Ramos (cell line): ENCODE results near the gene FUT2.
"Not testable (repeated sequence)": the region's sequence is repeated elsewhere in the genome, so short reads cannot be mapped to it uniquely, and the experiment has no call there.

Experiments used
- in situ Hi-C: fragments of 300-500 bp; cut with MboI; formaldehyde crosslinking; loops from one replicate; pipeline ENCODE4 v1.14.3; 2022; ENCODE audit warnings: low sequenced_read_pairs; ENCODE audit not compliant: unreplicated experiment

Gene FUT2

DNA sequence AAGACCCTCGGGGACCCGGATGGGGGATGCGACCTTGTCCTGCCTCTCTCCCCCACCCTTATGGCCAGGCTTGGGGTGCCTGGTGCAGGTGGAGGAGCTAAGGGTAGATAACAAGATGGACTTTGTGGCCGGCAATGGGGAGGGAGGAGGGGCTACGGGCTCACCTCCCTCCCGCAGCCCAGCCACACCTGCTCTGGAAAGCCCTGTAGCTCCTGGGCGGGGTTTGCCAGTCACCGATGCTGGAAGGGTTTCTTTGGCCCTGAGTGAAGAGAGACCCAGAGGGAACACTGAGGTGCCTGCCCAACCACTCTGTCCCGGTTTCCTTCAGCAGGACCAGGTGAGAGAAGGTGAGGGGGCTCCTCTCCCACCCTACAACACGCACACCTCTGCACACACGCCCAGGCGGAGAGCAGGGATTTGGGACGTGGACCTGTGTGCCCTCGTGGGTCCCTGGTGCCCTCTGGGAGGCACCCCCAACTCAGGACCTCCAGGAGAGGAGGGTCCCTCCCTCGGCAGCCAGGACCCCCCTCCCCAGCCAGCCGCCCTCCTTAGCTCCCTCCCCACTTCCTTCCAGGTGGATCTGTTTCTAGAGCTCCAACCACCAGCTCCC, at the start of gene FUT2:
FUT2 (plus strand) TSS at position 229 of the 610 bp plus-strand sequence. CDS start 6,986 bp downstream, outside the sequence.
- in situ Hi-C loops, result no loop called here

GRCh38 chr19:48646001-48646721, 49.6 kb upstream of the FUT2 start, which contains the start of gene CA11:
Gene CA11, minus strand, starts transcription at chr19:48646187. Its CDS starts 555 bp downstream, at chr19:48645632.
- in situ Hi-C loops, result loop anchor here (10.0 kb wide), 1 partner anchor 319 kb away; the partner anchor contains the start of gene FTL

GRCh38 chr19:48646722-48647216, 49.0 kb upstream of the FUT2 start:
- in situ Hi-C loops, result loop anchor here (10.0 kb wide), 1 partner anchor 318 kb away; the partner anchor contains the start of gene FTL

GRCh38 chr19:48648134-48648533, 47.6 kb upstream of the FUT2 start:
- in situ Hi-C loops, result loop anchor here (10.0 kb wide), 1 partner anchor 317 kb away; the partner anchor contains the start of gene FTL

GRCh38 chr19:48650974-48651682, 44.6 kb upstream of the FUT2 start:
- in situ Hi-C loops, result no loop called here

GRCh38 chr19:48651683-48652048, 44.1 kb upstream of the FUT2 start:
- in situ Hi-C loops, result no loop called here

DNA sequence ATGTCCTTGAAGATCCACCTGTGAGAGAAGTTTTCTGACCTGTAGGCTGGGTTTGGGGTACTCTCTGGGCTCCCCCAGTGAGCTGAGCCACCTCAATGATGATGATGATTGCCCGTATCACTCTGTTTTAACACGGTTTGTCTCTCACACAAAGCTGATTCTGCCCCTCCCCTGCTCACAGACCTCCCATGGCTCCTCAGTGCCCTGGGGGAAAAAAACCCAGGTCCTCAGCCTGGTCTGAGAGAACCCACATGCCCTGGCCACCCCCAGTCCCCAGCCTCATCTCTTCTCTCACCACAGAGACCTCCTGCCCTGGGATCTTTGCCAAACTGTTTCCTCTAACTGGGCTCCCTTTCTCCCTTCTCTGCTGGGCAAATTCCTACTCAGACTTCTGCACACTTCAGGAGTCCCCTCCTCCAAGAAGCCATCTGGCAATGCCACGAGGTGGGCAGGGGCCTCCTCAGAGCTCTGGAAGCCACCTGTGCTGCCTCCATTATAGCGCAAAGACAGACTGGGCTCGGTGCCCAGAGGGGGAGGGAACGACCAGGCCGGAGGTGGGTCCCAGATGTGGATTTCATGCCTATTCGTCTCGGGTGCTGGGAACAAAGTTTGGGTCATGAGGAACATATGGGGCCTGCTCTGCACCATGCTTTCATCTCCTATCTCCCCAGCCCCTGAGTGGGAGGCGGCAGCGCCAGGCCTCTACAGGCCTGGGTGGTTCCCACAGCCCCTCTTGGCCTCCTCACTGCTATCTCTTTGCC, 41.3 kb upstream of the FUT2 start:
- in situ Hi-C loops, result no loop called here

- in situ Hi-C loops, result no loop called here
Observed at GRCh38 chr19:48656840-48657474, 38.8 kb upstream of the FUT2 start.

DNA sequence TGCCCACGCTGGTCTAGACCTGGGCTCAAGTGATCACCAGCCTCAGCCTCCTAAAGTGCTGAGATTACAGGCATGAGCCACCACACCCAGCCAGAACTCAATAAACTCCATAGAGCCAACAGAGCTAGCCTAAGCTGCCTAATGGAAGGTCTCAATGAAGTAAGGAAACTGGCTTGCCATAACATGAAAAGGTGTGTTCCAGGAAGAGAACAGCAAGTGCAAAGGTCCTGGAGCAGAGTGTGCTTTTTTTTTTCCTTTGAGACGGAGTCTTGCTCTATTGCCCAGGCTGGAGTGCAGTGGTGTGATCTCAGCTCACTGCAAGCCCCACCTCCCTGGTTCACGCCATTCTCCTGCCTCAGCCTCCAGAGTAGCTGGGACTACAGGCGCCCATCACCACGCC, 37.9 kb upstream of the FUT2 start:
- in situ Hi-C loops, result not testable (repeated sequence)

GRCh38 chr19:48658483-48658882, 37.3 kb upstream of the FUT2 start:
- in situ Hi-C loops, result no loop called here

GRCh38 chr19:48659768-48660167, 36.0 kb upstream of the FUT2 start:
- in situ Hi-C loops, result no loop called here

- in situ Hi-C loops, result no loop called here
Observed at GRCh38 chr19:48660852-48661710, 34.7 kb upstream of the FUT2 start.

DNA sequence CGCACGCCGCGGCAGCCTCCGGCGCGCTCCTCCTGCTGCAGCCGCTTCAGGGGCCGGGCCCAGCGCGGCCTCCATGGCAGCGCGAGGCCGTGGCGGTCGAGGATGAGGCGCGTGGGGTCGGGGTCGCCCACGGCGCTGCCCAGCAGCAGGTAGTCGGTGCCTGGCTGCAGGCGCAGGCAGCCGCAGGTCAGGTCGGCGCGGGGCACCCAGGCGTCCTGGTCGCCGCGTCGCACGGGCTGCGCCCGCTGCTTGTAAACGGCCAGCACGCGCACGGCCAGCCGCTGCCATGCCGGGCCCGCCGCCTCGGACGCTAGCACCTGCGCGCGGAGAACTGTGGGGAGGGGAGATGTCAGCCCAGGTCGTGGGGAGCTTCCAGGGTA, 34.1 kb upstream of the FUT2 start:
- in situ Hi-C loops, result no loop called here

GRCh38 chr19:48663667-48664066, 32.1 kb upstream of the FUT2 start:
- in situ Hi-C loops, result no loop called here

DNA sequence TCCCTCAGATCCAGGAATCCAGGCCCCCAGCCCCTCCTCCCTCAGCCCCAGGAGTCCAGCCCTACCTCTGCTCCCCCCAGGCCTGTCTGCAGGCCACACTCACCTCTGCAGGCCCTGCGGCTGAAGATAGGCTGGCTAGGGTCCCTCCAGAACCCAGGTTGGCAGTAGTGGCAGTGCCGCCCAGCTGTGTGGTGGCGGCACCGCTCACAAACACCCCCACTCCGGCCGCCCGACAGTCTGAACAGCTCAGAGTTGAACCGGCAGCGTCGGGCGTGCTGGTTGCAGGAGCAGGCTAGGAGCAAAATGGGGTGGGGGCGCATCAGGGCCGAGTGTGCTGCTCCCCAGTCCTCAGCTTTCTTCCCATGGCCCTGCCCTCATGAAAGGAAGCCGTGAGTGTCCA, 31.3 kb upstream of the FUT2 start:
- in situ Hi-C loops, result no loop called here

DNA sequence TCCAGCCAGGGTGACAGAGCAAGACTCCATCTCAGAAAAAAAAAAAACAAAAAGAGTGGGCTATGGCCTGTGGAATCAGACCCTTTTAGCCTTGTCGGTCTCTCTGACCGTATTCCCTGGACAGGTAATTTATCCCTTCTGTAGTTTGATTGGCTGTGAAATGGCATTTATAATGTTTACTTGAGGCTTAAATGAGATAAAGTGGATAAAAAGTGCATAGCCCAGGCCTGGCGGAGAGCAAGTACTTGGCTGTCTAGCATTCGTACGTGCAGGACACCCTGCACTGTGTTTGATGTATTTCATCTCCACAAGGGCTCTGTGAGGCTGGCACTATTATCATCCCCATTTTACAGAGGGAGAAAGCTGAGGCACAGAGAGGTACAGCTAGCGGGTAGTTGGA, 30.0 kb upstream of the FUT2 start:
- in situ Hi-C loops, result no loop called here

GRCh38 chr19:48668332-48668731, 27.4 kb upstream of the FUT2 start:
- in situ Hi-C loops, result no loop called here

- in situ Hi-C loops, result no loop called here
Observed at GRCh38 chr19:48668761-48669160, 27.0 kb upstream of the FUT2 start.
